HepG2 (cell line): ENCODE data around the gene BOD1L1. TPM values are rescaled to one million over a fixed set of nuclear protein-coding genes. Genes with fewer than 3 reads are reported as not detected.

Source experiments
- CBX1 ChIP-seq: IDR thresholded peaks from one replicate; pipeline ENCODE4 v1.6.1; 2016; ENCODE audit warnings: antibody characterized with exemption, low read depth
- ETV5 ChIP-seq: IDR thresholded peaks from 2 replicates; pipeline ENCODE4 v1.6.1; 2018; ENCODE audit warnings: missing biosample characterization, missing genetic modification reagents, inconsistent platforms, borderline replicate concordance
- FLYWCH1 ChIP-seq: sonication (generic); formaldehyde crosslinking; IDR thresholded peaks from 2 replicates; pipeline ENCODE4 v1.8.1; 2023; ENCODE audit warnings: mild to moderate bottlenecking, missing genetic modification reagents
- FOXC1 ChIP-seq: sonication (generic); formaldehyde crosslinking; IDR thresholded peaks from 2 replicates; pipeline ENCODE4 v1.8.0; 2022; ENCODE audit warnings: mild to moderate bottlenecking, missing genetic modification reagents, borderline replicate concordance
- FOXM1 ChIP-seq: sonication (generic); formaldehyde crosslinking; IDR thresholded peaks from 2 replicates; pipeline ENCODE4 v1.5.0; 2020; ENCODE audit warnings: missing genetic modification reagents
- GFI1 ChIP-seq: sonication (generic); formaldehyde crosslinking; IDR thresholded peaks from 2 replicates; pipeline ENCODE4 v1.5.0; 2020; ENCODE audit warnings: missing genetic modification reagents, mild to moderate bottlenecking, borderline replicate concordance
- GZF1 ChIP-seq: sonication (generic); formaldehyde crosslinking; IDR thresholded peaks from 2 replicates; pipeline ENCODE4 v1.5.1; 2020; ENCODE audit warnings: mild to moderate bottlenecking, missing genetic modification reagents
- HDAC2 ChIP-seq: sonication (generic); formaldehyde crosslinking; IDR thresholded peaks from 2 replicates; pipeline ENCODE4 v1.4.0; 2020; ENCODE audit warnings: missing genetic modification reagents
- HOXA5 ChIP-seq: sonication (generic); formaldehyde crosslinking; IDR thresholded peaks from 2 replicates; pipeline ENCODE4 v1.4.0; 2020; ENCODE audit warnings: missing genetic modification reagents
- MYNN ChIP-seq: sonication (generic); formaldehyde crosslinking; IDR thresholded peaks from 2 replicates; pipeline ENCODE4 v1.4.0; 2020; ENCODE audit warnings: mild to moderate bottlenecking, low read depth, missing genetic modification reagents
- PHF8 ChIP-seq: sonication (generic); formaldehyde crosslinking; IDR thresholded peaks from 2 replicates; pipeline ENCODE4 v1.5.0; 2020; ENCODE audit warnings: missing genetic modification reagents
- REL ChIP-seq: sonication (generic); formaldehyde crosslinking; conservative IDR thresholded peaks from 2 replicates; pipeline ENCODE4 v1.8.0; 2022; ENCODE audit warnings: mild to moderate bottlenecking, missing genetic modification reagents, moderate library complexity
- RFXANK ChIP-seq: IDR thresholded peaks from 2 replicates; pipeline ENCODE4 v1.6.1; 2016
- SALL1 ChIP-seq: sonication (generic); formaldehyde crosslinking; IDR thresholded peaks from 2 replicates; pipeline ENCODE4 v1.8.0; 2022; ENCODE audit warnings: mild to moderate bottlenecking, missing genetic modification reagents
- SP140L ChIP-seq: sonication (generic); formaldehyde crosslinking; IDR thresholded peaks from 2 replicates; pipeline ENCODE4 v1.4.0; 2020; ENCODE audit warnings: missing genetic modification reagents, borderline replicate concordance
- TBX2 ChIP-seq: sonication (generic); formaldehyde crosslinking; IDR thresholded peaks from 2 replicates; pipeline ENCODE4 v1.5.0; 2020; ENCODE audit warnings: missing genetic modification reagents, mild to moderate bottlenecking, borderline replicate concordance
- ZBTB7B ChIP-seq: sonication (generic); formaldehyde crosslinking; IDR thresholded peaks from 2 replicates; pipeline ENCODE4 v1.4.0; 2020; ENCODE audit warnings: missing genetic modification reagents
- ZNF121 ChIP-seq: sonication (generic); formaldehyde crosslinking; IDR thresholded peaks from 2 replicates; pipeline ENCODE4 v1.5.0; 2020; ENCODE audit warnings: mild to moderate bottlenecking, missing genetic modification reagents
- ZNF160 ChIP-seq: sonication (generic); formaldehyde crosslinking; IDR thresholded peaks from 2 replicates; pipeline ENCODE4 v1.8.0; 2022; ENCODE audit warnings: mild to moderate bottlenecking, inconsistent platforms, missing genetic modification reagents
- polyA plus RNA-seq, 8 experiments: library from polyadenylated mRNA; depleted of rRNA in 3 of 8; stranded (reverse) in 7 of 8; unstranded in 1 of 8; fragments of >200 nt; fragmentation: Illumina TruSeq in 4 of 8; extraction: Trizol in 4 of 8; gene quantifications; 2 replicates each; pipeline versions ENCODE4 v1.2.1 to v1.2.3, GENCODE V29; 2011 to 2016; ENCODE audit warnings: low read depth in 4 of 8, missing spikeins in 1 of 8, mixed read lengths in 1 of 8; ENCODE audit not compliant: insufficient read depth in 1 of 8
- total RNA-seq, 5 experiments: library from RNA; depleted of rRNA; stranded (reverse); fragments of >200 nt; fragmentation: Illumina TruSeq; extraction: Trizol; gene quantifications; 2 replicates each; pipeline ENCODE4 v1.2.3, GENCODE V29; 2016; ENCODE audit warnings: low read depth in 1 of 5
- TF ChIP-seq, protein P1 (sequence below): sonication (generic); formaldehyde crosslinking; IDR thresholded peaks from 2 replicates; pipeline ENCODE4 v1.5.1; 2020; ENCODE audit warnings: mild to moderate bottlenecking, missing genetic modification reagents, moderate library complexity
- TF ChIP-seq, protein P2 (sequence below): fragments of 450-650 bp; IDR thresholded peaks from 2 replicates; pipeline ENCODE4 v1.6.1; 2016
- TF ChIP-seq, protein P3 (sequence below): sonication (generic); formaldehyde crosslinking; IDR thresholded peaks from 2 replicates; pipeline ENCODE4 v1.9.0; 2021; ENCODE audit warnings: missing genetic modification reagents, borderline replicate concordance
- TF ChIP-seq, protein P4 (sequence below): sonication (generic); formaldehyde crosslinking; IDR thresholded peaks from 2 replicates; pipeline ENCODE4 v1.8.0; 2022; ENCODE audit warnings: mild to moderate bottlenecking, missing genetic modification reagents, moderate library complexity

Gene BOD1L1
- total and polyA plus RNA-seq, 2 of the 13 experiments (the other 11 are each of a cell fraction or from before 2014, with no cell fraction given) = 11.7 to 17.9 TPM

DNA sequence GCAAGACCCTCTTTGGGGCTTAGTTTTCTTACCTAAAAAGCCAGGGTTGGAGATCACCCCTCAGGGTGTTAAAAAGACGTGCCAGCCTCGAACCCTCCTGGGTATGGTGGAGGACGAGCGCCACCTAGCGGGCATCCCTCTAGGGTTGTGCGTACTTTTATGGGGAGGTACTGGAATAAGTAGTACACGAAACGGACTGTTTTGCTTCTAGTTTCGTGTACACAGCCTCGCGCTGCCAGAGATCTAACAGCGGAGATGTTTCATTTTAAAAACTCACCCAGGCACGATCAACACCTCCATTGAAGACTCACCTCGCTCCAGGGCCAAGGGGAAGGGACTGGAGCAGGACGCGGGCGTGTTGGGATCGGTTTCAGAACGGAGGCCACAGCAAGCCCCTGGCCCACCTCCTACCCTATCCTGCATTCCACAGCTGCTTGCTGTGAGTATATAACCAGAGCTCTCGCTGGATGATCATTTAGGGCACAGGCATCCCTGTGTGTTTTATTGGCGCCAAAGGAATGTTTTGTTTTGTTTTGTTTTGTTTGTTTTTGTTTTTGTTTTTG, 78.5 kb downstream of the BOD1L1 start (continued):
- TF ChIP-seq, protein P1, sequence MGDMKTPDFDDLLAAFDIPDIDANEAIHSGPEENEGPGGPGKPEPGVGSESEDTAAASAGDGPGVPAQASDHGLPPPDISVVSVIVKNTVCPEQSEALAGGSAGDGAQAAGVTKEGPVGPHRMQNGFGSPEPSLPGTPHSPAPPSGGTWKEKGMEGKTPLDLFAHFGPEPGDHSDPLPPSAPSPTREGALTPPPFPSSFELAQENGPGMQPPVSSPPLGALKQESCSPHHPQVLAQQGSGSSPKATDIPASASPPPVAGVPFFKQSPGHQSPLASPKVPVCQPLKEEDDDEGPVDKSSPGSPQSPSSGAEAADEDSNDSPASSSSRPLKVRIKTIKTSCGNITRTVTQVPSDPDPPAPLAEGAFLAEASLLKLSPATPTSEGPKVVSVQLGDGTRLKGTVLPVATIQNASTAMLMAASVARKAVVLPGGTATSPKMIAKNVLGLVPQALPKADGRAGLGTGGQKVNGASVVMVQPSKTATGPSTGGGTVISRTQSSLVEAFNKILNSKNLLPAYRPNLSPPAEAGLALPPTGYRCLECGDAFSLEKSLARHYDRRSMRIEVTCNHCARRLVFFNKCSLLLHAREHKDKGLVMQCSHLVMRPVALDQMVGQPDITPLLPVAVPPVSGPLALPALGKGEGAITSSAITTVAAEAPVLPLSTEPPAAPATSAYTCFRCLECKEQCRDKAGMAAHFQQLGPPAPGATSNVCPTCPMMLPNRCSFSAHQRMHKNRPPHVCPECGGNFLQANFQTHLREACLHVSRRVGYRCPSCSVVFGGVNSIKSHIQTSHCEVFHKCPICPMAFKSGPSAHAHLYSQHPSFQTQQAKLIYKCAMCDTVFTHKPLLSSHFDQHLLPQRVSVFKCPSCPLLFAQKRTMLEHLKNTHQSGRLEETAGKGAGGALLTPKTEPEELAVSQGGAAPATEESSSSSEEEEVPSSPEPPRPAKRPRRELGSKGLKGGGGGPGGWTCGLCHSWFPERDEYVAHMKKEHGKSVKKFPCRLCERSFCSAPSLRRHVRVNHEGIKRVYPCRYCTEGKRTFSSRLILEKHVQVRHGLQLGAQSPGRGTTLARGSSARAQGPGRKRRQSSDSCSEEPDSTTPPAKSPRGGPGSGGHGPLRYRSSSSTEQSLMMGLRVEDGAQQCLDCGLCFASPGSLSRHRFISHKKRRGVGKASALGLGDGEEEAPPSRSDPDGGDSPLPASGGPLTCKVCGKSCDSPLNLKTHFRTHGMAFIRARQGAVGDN = no peak; the same call in 1 of the 2 replicates
- TF ChIP-seq TBX2 = peak; percentile 34; the same call in 1 of the 2 replicates
- TF ChIP-seq HDAC2 (CRISPR knock-in tag) = no peak
- TF ChIP-seq SP140L = no peak
- no peak for TF ChIP-seq ETV5 (CRISPR knock-in tag)
- TF ChIP-seq SALL1 (CRISPR knock-in tag) = peak; percentile 37
- TF ChIP-seq FOXM1 (CRISPR knock-in tag) = no peak
- no peak for TF ChIP-seq GFI1 (CRISPR knock-in tag)
- TF ChIP-seq PHF8 (CRISPR knock-in tag) = no peak
- TF ChIP-seq, protein P2, sequence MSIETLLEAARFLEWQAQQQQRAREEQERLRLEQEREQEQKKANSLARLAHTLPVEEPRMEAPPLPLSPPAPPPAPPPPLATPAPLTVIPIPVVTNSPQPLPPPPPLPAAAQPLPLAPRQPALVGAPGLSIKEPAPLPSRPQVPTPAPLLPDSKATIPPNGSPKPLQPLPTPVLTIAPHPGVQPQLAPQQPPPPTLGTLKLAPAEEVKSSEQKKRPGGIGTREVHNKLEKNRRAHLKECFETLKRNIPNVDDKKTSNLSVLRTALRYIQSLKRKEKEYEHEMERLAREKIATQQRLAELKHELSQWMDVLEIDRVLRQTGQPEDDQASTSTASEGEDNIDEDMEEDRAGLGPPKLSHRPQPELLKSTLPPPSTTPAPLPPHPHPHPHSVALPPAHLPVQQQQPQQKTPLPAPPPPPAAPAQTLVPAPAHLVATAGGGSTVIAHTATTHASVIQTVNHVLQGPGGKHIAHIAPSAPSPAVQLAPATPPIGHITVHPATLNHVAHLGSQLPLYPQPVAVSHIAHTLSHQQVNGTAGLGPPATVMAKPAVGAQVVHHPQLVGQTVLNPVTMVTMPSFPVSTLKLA = no peak
- TF ChIP-seq ZBTB7B = no peak
- TF ChIP-seq REL (CRISPR knock-in tag) = no peak
- TF ChIP-seq, protein P3, sequence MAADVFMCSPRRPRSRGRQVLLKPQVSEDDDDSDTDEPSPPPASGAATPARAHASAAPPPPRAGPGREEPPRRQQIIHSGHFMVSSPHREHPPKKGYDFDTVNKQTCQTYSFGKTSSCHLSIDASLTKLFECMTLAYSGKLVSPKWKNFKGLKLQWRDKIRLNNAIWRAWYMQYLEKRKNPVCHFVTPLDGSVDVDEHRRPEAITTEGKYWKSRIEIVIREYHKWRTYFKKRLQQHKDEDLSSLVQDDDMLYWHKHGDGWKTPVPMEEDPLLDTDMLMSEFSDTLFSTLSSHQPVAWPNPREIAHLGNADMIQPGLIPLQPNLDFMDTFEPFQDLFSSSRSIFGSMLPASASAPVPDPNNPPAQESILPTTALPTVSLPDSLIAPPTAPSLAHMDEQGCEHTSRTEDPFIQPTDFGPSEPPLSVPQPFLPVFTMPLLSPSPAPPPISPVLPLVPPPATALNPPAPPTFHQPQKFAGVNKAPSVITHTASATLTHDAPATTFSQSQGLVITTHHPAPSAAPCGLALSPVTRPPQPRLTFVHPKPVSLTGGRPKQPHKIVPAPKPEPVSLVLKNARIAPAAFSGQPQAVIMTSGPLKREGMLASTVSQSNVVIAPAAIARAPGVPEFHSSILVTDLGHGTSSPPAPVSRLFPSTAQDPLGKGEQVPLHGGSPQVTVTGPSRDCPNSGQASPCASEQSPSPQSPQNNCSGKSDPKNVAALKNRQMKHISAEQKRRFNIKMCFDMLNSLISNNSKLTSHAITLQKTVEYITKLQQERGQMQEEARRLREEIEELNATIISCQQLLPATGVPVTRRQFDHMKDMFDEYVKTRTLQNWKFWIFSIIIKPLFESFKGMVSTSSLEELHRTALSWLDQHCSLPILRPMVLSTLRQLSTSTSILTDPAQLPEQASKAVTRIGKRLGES (CRISPR knock-in tag) = no peak
- TF ChIP-seq FLYWCH1 = no peak
- TF ChIP-seq GZF1 (CRISPR knock-in tag) = no peak
- no peak for TF ChIP-seq RFXANK (CRISPR knock-in tag)
- TF ChIP-seq HOXA5 = peak; percentile 33; the same call in 1 of the 2 replicates
- TF ChIP-seq MYNN (CRISPR knock-in tag) = no peak
- no peak for TF ChIP-seq ZNF121
- TF ChIP-seq ZNF160 = no peak
- no peak for TF ChIP-seq CBX1
- TF ChIP-seq, protein P4, sequence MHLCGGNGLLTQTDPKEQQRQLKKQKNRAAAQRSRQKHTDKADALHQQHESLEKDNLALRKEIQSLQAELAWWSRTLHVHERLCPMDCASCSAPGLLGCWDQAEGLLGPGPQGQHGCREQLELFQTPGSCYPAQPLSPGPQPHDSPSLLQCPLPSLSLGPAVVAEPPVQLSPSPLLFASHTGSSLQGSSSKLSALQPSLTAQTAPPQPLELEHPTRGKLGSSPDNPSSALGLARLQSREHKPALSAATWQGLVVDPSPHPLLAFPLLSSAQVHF (CRISPR knock-in tag) = no peak
- peak; percentile 48 for TF ChIP-seq FOXC1 (CRISPR knock-in tag)
